Sigmoid colon (tissue), 7 donors: ENCODE data around the gene SLC9A7. TPM values are rescaled to one million over a fixed set of nuclear protein-coding genes. Genes with fewer than 3 reads are reported as not detected.

Experiments used
- DNase-seq: peaks from one replicate; pipeline ENCODE4 v3.0.0-alpha.2; 2019
- H3K27ac ChIP-seq, 4 donors: fragments of 200-600 bp; sonication (generic); one replicate each; pipeline ENCODE4 v1.5.1; 2016 to 2019; ENCODE audit warnings: mild to moderate bottlenecking in 1 of 4
- H3K27me3 ChIP-seq, 3 donors: fragments of 200-600 bp; sonication (generic); one replicate each; pipeline ENCODE4 v1.5.1; 2019; ENCODE audit warnings: mild to moderate bottlenecking in 1 of 3
- H3K36me3 ChIP-seq, 4 donors: fragments of 200-600 bp; sonication (generic); one replicate each; pipeline ENCODE4 v1.5.1; 2016 to 2019
- H3K4me1 ChIP-seq, 4 donors: fragments of 200-600 bp; sonication (generic); one replicate each; pipeline ENCODE4 v1.5.1; 2017 to 2019
- H3K4me3 ChIP-seq, 4 donors: fragments of 200-600 bp; sonication (generic); one replicate each; pipeline ENCODE4 v1.5.1; 2017 to 2019; ENCODE audit warnings: mild to moderate bottlenecking in 2 of 4, moderate library complexity in 1 of 4
- H3K9me3 ChIP-seq, 4 donors: fragments of 200-600 bp in 3 of 4; sonication (generic) in 3 of 4; one replicate each; pipeline versions ENCODE4 v1.5.1 to v1.6.1; 2013 to 2019
- CTCF ChIP-seq, 4 experiments: fragments of 450-650 bp in 3 of 4; fragments of 200-600 bp in 1 of 4; IDR thresholded peaks; one replicate each; pipeline ENCODE4 v1.5.1; 2016 to 2019; ENCODE audit warnings: antibody characterized with exemption in 4 of 4, mild to moderate bottlenecking in 3 of 4, moderate library complexity in 2 of 4
- EP300 ChIP-seq, 4 donors: sonication (generic); formaldehyde crosslinking; IDR thresholded peaks; one replicate each; pipeline ENCODE4 v1.6.1; 2017; ENCODE audit warnings: antibody characterized with exemption in 4 of 4
- POLR2A ChIP-seq, 2 donors: fragments of 450-650 bp; IDR thresholded peaks; one replicate each; pipeline ENCODE4 v1.6.1; 2016; ENCODE audit warnings: antibody characterized with exemption in 2 of 2, mild to moderate bottlenecking in 2 of 2, moderate library complexity in 2 of 2
- POLR2AphosphoS5 ChIP-seq, 4 donors: sonication (generic); formaldehyde crosslinking; IDR thresholded peaks; one replicate each; pipeline ENCODE4 v1.6.1; 2017; ENCODE audit warnings: antibody characterized with exemption in 4 of 4
- WGBS, 2 donors: extraction: QIAGEN DNeasy Blood & Tissue Kit; methylation state at CpG; one replicate each; pipeline ENCODE4 v1.1.7; 2013; 5-methylcytosine and 5-hydroxymethylcytosine counted together
- intact Hi-C: fragments of 100-400 bp; cut with DNase I; formaldehyde crosslinking; loops from one replicate; pipeline ENCODE4 v1.15.1; 2023
- polyA plus RNA-seq, 3 donors: library from polyadenylated mRNA; stranded (reverse); fragments of 200-250 nt; gene quantifications; one replicate each; pipeline ENCODE4 v1.2.3, GENCODE V29; 2013
- total RNA-seq, 4 donors: library from RNA; depleted of rRNA; stranded (reverse); fragments of >200 nt; gene quantifications; one replicate each; pipeline ENCODE4 v1.1.0, GENCODE V29; 2016
- donor health status: healthy with polysubstance abuse.
- donor health status: Bipolar disorder and iron deficiency.
- donor health status: healthy.

Gene SLC9A7
- total and polyA plus RNA-seq, 7 donors, result under 0.01 to 8.8 (median 2.9) TPM

GRCh38 chrX:46582966-46583365 is 176.0 kb downstream of the SLC9A7 start:
- intact Hi-C loops, result loop anchor here (5.0 kb wide), 1 partner anchor 49 kb away; no protein-coding TSS in a partner anchor
- no peak overlapping the region for H3K4me3 ChIP-seq

GRCh38 chrX:46582325-46582724 is 176.6 kb downstream of the SLC9A7 start:
- Histone ChIP-seq H3K4me1 (peaks cover 0 to 6% (median 0%) of the 10 kb centered on the region in 4 donors), H3K9me3 (no peaks in the 10 kb centered on the region), H3K4me3 (no peak overlapping the region), H3K36me3 (no peaks in the 10 kb centered on the region), H3K27ac (peak overlapping the region; percentile 8 to 73 (median 26)), H3K27me3 (no peaks in the 10 kb centered on the region)
- TF ChIP-seq POLR2AphosphoS5 (IDR thresholded peaks at IDR 0.05) (no peak), EP300 (IDR thresholded peaks at IDR 0.05) (no peak)
- intact Hi-C loops, result loop anchor here (5.0 kb wide), 1 partner anchor 50 kb away; no protein-coding TSS in a partner anchor
- DNase-seq, result no peak
- 83 to 87% methylated on average over 3 of the region's 3 CpGs for WGBS, 2 donors

More at GRCh38 chrX:46582966-46583365, 176.0 kb downstream of the SLC9A7 start:
- TF ChIP-seq POLR2AphosphoS5 (IDR thresholded peaks at IDR 0.05) (peak in 1 of 4 donors; percentile 35), CTCF (IDR thresholded peaks at IDR 0.05) (no peak)
- peaks cover 0 to 6% (median 0%) of the 10 kb centered on the region in 4 donors for H3K4me1 ChIP-seq
- H3K36me3 ChIP-seq, result no peaks in the 10 kb centered on the region
- no peaks in the 10 kb centered on the region for H3K9me3 ChIP-seq
- DNase-seq, result no peak
- H3K27ac ChIP-seq, result peak overlapping the region; percentile 8 to 73 (median 33)
- WGBS, 2 donors, result 61 to 67% methylated on average over 1 of the region's 1 CpG
- no peaks in the 10 kb centered on the region for H3K27me3 ChIP-seq

- H3K36me3 ChIP-seq, result no peaks in the 10 kb centered on the region
- H3K4me3 ChIP-seq, result no peak overlapping the region
- no peaks in the 10 kb centered on the region for H3K27me3 ChIP-seq
- 87 to 96% methylated on average over 6 of the region's 6 CpGs for WGBS, 2 donors
- no peak for DNase-seq
- H3K9me3 ChIP-seq, result no peaks in the 10 kb centered on the region
- peaks cover 0 to 6% (median 0%) of the 10 kb centered on the region in 4 donors for H3K4me1 ChIP-seq
- intact Hi-C loops, result loop anchor here (5.0 kb wide), 1 partner anchor 52 kb away; no protein-coding TSS in a partner anchor
- no peak for TF ChIP-seq POLR2AphosphoS5 (IDR thresholded peaks at IDR 0.05)
- TF ChIP-seq EP300 (IDR thresholded peaks at IDR 0.05), result no peak
- no peak for TF ChIP-seq CTCF (IDR thresholded peaks at IDR 0.05)
- no peak for TF ChIP-seq POLR2A (IDR thresholded peaks at IDR 0.05)
- no peak overlapping the region for H3K27ac ChIP-seq
Measured at GRCh38 chrX:46580613-46581012, 178.3 kb downstream of the SLC9A7 start.

- WGBS, 2 donors, result 88 to 97% methylated on average over 1 of the region's 1 CpG
- Histone ChIP-seq H3K27ac (no peak overlapping the region), H3K36me3 (no peaks in the 10 kb centered on the region), H3K27me3 (peaks cover 0 to 8% (median 0%) of the 10 kb centered on the region in 3 donors), H3K4me3 (no peak overlapping the region), H3K9me3 (no peaks in the 10 kb centered on the region), H3K4me1 (peaks cover 0 to 17% (median 7%) of the 10 kb centered on the region in 4 donors)
- intact Hi-C loops, result no loop called here
- DNase-seq, result no peak
- TF ChIP-seq POLR2AphosphoS5 (IDR thresholded peaks at IDR 0.05) (no peak), EP300 (IDR thresholded peaks at IDR 0.05) (no peak), CTCF (IDR thresholded peaks at IDR 0.05) (no peak), POLR2A (IDR thresholded peaks at IDR 0.05) (no peak)
Measured at GRCh38 chrX:46579250-46579649, 179.7 kb downstream of the SLC9A7 start.

GRCh38 chrX:46577221-46578005 is 181.5 kb downstream of the SLC9A7 start:
- Histone ChIP-seq H3K36me3 (no peaks in the 10 kb centered on the region), H3K4me1 (peaks cover 0 to 15% (median 7%) of the 10 kb centered on the region in 4 donors), H3K27me3 (peaks cover 0 to 8% (median 0%) of the 10 kb centered on the region in 3 donors), H3K4me3 (no peak overlapping the region), H3K27ac (no peak overlapping the region), H3K9me3 (no peaks in the 10 kb centered on the region)
- no peak for DNase-seq
- intact Hi-C loops, result no loop called here
- TF ChIP-seq POLR2A (IDR thresholded peaks at IDR 0.05), result no peak
- no peak for TF ChIP-seq CTCF (IDR thresholded peaks at IDR 0.05)
- TF ChIP-seq EP300 (IDR thresholded peaks at IDR 0.05), result no peak
- no peak for TF ChIP-seq POLR2AphosphoS5 (IDR thresholded peaks at IDR 0.05)
- WGBS, 2 donors, result 85 to 88% methylated on average over 7 of the region's 7 CpGs
